A673 (cell line): ENCODE measurements around the gene OGFOD1. TPM values are rescaled to one million over a fixed set of nuclear protein-coding genes. Genes with fewer than 3 reads are reported as not detected.

Experiments
- BruUV-seq: library from RNA; stranded (reverse); fragments of 400-500 nt; replicated peaks from 2 replicates; lab custom pipeline; 2021; lab: Mats Ljungman, UMichigan
- CTCF ChIA-PET: fragments of 300-600 bp; sonication (Branson Sonifier 250); formaldehyde crosslinking; loops from one replicate; lab custom pipeline; 2022; ENCODE audit warnings: antibody characterized with exemption; lab: Charles Lee
- POLR2A ChIA-PET: fragments of 300-600 bp; sonication (Branson Sonifier 250); formaldehyde crosslinking; loops from one replicate; lab custom pipeline; 2022; ENCODE audit warnings: antibody characterized with exemption; ENCODE audit not compliant: low non-redundant PET; lab: Charles Lee
- DNase-seq: peaks from one replicate; pipeline ENCODE4 v3.0.0-alpha.2; 2015; ENCODE audit warnings: low spot score
- H3K27ac ChIP-seq: fragments of 200-600 bp; sonication (generic); 2 replicates; pipeline ENCODE4 v1.5.1; 2016; ENCODE audit warnings: mixed run types, low read depth, mild to moderate bottlenecking, mixed read lengths, antibody characterized with exemption, low read length; ENCODE audit not compliant: poor library complexity, severe bottlenecking
- H3K27me3 ChIP-seq: fragments of 200-600 bp; sonication (generic); replicated peaks from 2 replicates; pipeline ENCODE4 v1.6.1; 2017; ENCODE audit warnings: mixed run types, low read depth, mild to moderate bottlenecking, mixed read lengths, antibody characterized with exemption, low read length; ENCODE audit not compliant: insufficient read depth, poor library complexity
- H3K36me3 ChIP-seq: fragments of 200-600 bp; sonication (generic); 2 replicates; pipeline ENCODE4 v1.6.1; 2016; ENCODE audit warnings: mixed run types, mild to moderate bottlenecking, mixed read lengths, antibody characterized with exemption, low read length; ENCODE audit not compliant: insufficient read depth, poor library complexity, severe bottlenecking
- H3K4me1 ChIP-seq: fragments of 200-600 bp; sonication (generic); 2 replicates; pipeline ENCODE4 v1.6.1; 2017; ENCODE audit warnings: mixed run types, mild to moderate bottlenecking, mixed read lengths, antibody characterized with exemption, low read length; ENCODE audit not compliant: insufficient read depth, poor library complexity, severe bottlenecking
- H3K4me3 ChIP-seq: fragments of 200-600 bp; sonication (generic); 2 replicates; pipeline ENCODE4 v1.5.1; 2016; ENCODE audit warnings: low read depth, mixed run types, mild to moderate bottlenecking, mixed read lengths, low read length; ENCODE audit not compliant: poor library complexity, severe bottlenecking
- H3K9me3 ChIP-seq: fragments of 200-600 bp; sonication (generic); 2 replicates; pipeline ENCODE4 v1.6.1; 2016; ENCODE audit warnings: mixed run types, low read depth, mild to moderate bottlenecking, mixed read lengths, antibody characterized with exemption, low read length; ENCODE audit not compliant: poor library complexity, severe bottlenecking
- CTCF ChIP-seq: fragments of 300-800, 200-600 bp; sonication (generic); conservative IDR thresholded peaks from 2 replicates; pipeline ENCODE4 v1.5.1; 2017; ENCODE audit warnings: low read depth, mild to moderate bottlenecking, antibody characterized with exemption, low read length, moderate library complexity, mixed read lengths
- EZH2 ChIP-seq: fragments of 200-600 bp; sonication (generic); IDR thresholded peaks from 2 replicates; pipeline ENCODE4 v1.6.1; 2017; ENCODE audit warnings: borderline replicate concordance, low read depth, mild to moderate bottlenecking, mixed read lengths, antibody characterized with exemption, low read length; ENCODE audit not compliant: poor library complexity, severe bottlenecking
- intact Hi-C: fragments of 100-400 bp; cut with micrococcal nuclease; formaldehyde crosslinking; loops from one replicate; pipeline ENCODE4 v1.10.0; 2022; ENCODE audit not compliant: unreplicated experiment
- total RNA-seq: library from RNA; stranded (reverse); gene quantifications from 2 replicates; pipeline ENCODE4 v1.2.3, GENCODE V29; 2021

OGFOD1 gene
- total RNA-seq, 1 experiment from 2014 or later, result 78.1 TPM

- no peak for TF ChIP-seq EZH2
- TF ChIP-seq CTCF, result no peak
- no peak overlapping the region for H3K4me3 ChIP-seq
- no TSS peak for BruUV-seq
- H3K9me3 ChIP-seq, result no peaks in the 10 kb centered on the region
- no peaks in the 10 kb centered on the region for H3K27me3 ChIP-seq
- CTCF ChIA-PET, result no interaction called here
- POLR2A ChIA-PET, result no interaction called here
- intact Hi-C loops, result no loop called here
- H3K27ac ChIP-seq, result no peak overlapping the region
- no peaks in the 10 kb centered on the region for H3K36me3 ChIP-seq
- DNase-seq, result no peak
- no peaks in the 10 kb centered on the region for H3K4me1 ChIP-seq
Measured at GRCh38 chr16:56512025-56512424, 60.7 kb downstream of the OGFOD1 start.

GRCh38 chr16:56513091-56513490, 61.7 kb downstream of the OGFOD1 start:
- Histone ChIP-seq H3K9me3 (no peaks in the 10 kb centered on the region), H3K4me1 (no peaks in the 10 kb centered on the region), H3K36me3 (no peaks in the 10 kb centered on the region), H3K4me3 (no peak overlapping the region), H3K27ac (no peak overlapping the region), H3K27me3 (no peaks in the 10 kb centered on the region)
- POLR2A ChIA-PET, result no interaction called here
- intact Hi-C loops, result no loop called here
- CTCF ChIA-PET, result interaction anchor here (1.6 kb wide), 1 partner anchor 189 kb away, joined by 4 read pairs; no protein-coding TSS in a partner anchor
- no TSS peak for BruUV-seq
- TF ChIP-seq EZH2, result no peak
- TF ChIP-seq CTCF, result no peak
- no peak for DNase-seq

DNA sequence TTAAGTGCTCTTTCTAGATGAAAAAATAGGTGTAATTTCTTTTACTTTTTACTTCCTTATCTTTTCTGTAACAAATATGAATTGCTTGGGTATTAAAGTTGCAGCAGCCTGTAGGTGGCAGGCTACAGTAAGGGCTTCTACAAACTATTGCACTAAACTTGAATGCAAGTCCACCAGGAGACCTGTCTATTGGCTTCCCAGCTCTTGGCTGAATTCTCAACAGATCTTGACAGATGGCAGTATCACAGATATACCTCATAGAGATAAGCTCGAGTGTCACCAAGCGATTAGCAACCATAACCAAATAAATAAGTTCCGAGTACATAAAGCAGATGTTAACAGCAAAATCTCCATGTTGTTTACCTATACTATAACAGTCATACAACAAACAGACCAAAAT, 62.6 kb downstream of the OGFOD1 start:
- Histone ChIP-seq H3K27me3 (no peaks in the 10 kb centered on the region), H3K27ac (no peak overlapping the region), H3K4me3 (no peak overlapping the region), H3K36me3 (no peaks in the 10 kb centered on the region), H3K9me3 (no peaks in the 10 kb centered on the region), H3K4me1 (no peaks in the 10 kb centered on the region)
- TF ChIP-seq CTCF, result peak; percentile 74
- no peak for TF ChIP-seq EZH2
- no TSS peak for BruUV-seq
- peak; percentile 68 for DNase-seq
- POLR2A ChIA-PET, result no interaction called here
- intact Hi-C loops, result loop anchor here (1.0 to 2.0 kb wide), 2 partner anchors 86 to 189 kb away; no protein-coding TSS in a partner anchor
- CTCF ChIA-PET, result interaction anchor here (0.6 to 1.6 kb wide), 2 partner anchors 187 to 188 kb away, joined by 4 to 9 read pairs; no protein-coding TSS in a partner anchor
